Measurements from ENCODE around the gene FRMD4B. TPM values are rescaled to one million over a fixed set of nuclear protein-coding genes. Genes with fewer than 3 reads are reported as not detected.
"Not testable (repeated sequence)": the region's sequence is repeated elsewhere in the genome, so short reads cannot be mapped to it uniquely, and the experiment has no call there.

Gene FRMD4B
- total and polyA plus RNA-seq, 2 donors (not counting 1 experiment from before 2014, with no cell fraction given): 0.86 to 1.2 TPM

DNA sequence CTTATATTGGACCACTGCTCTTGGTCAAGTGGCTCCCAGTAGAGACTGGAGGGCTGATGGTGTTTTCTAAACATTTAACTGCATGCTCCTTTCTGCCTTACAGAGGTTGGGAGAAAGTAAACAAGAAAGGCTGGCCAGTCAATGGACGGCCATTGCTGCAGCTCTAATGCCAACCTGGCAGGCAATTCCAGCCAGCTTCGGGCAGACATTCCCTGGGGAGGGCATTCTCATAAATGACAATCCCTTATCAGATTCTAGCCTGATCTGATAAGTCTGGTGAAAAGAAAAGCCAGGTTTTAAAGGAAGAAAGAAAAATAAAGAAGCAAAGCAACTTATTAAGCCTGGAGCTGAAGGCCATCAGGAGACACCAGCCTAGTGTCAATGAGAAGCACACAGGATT lies 60.7 kb downstream of the FRMD4B start:
- Histone ChIP-seq H3K4me2 (ENCODE audit: extremely low read depth, insufficient read depth, low read length) (no peak overlapping the region), H3K27me3 (ENCODE audit: control insufficient read depth, insufficient read depth, low read length) (no peaks in the 10 kb centered on the region), H3K79me2 (ENCODE audit: control insufficient read depth, insufficient read depth, low read length) (no peaks in the 10 kb centered on the region), H3K9ac (ENCODE audit: insufficient read depth, low read length) (no peak overlapping the region), H2AFZ (ENCODE audit: low read length) (no peak overlapping the region), H3K36me3 (ENCODE audit: control insufficient read depth, insufficient read depth, low read length) (no peaks in the 10 kb centered on the region), H3K4me3 (replicated peaks in 1 of 4; ENCODE audit: control extremely low read depth in 1 of 4, insufficient read depth in 1 of 4, low read depth in 3 of 4, low read length in 4 of 4) (no peak overlapping the region), H3K27ac (ENCODE audit: insufficient read depth, low read length) (no peak overlapping the region), H3K9me3 (ENCODE audit: control insufficient read depth, insufficient read depth, low read depth, low read length) (no peaks in the 10 kb centered on the region), H4K20me1 (ENCODE audit: control insufficient read depth, extremely low read depth, insufficient read depth, low read length) (no peaks in the 10 kb centered on the region), H3K4me1 (ENCODE audit: control insufficient read depth, extremely low read depth, insufficient read depth, low read length) (peaks cover 6% of the 10 kb centered on the region)
- DNase-seq (ENCODE audit: low read depth in 2 of 2): no peak
- no peak for TF ChIP-seq EZH2 (IDR thresholded peaks at IDR 0.05; ENCODE audit: low read length, missing control alignments)
- TF ChIP-seq, protein P1, sequence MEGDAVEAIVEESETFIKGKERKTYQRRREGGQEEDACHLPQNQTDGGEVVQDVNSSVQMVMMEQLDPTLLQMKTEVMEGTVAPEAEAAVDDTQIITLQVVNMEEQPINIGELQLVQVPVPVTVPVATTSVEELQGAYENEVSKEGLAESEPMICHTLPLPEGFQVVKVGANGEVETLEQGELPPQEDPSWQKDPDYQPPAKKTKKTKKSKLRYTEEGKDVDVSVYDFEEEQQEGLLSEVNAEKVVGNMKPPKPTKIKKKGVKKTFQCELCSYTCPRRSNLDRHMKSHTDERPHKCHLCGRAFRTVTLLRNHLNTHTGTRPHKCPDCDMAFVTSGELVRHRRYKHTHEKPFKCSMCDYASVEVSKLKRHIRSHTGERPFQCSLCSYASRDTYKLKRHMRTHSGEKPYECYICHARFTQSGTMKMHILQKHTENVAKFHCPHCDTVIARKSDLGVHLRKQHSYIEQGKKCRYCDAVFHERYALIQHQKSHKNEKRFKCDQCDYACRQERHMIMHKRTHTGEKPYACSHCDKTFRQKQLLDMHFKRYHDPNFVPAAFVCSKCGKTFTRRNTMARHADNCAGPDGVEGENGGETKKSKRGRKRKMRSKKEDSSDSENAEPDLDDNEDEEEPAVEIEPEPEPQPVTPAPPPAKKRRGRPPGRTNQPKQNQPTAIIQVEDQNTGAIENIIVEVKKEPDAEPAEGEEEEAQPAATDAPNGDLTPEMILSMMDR (conservative IDR thresholded peaks at IDR 0.05 in 1 of 2, IDR thresholded peaks at IDR 0.05 in 1 of 2; ENCODE audit: low read depth in 1 of 2, low read length in 2 of 2): no peak

DNA sequence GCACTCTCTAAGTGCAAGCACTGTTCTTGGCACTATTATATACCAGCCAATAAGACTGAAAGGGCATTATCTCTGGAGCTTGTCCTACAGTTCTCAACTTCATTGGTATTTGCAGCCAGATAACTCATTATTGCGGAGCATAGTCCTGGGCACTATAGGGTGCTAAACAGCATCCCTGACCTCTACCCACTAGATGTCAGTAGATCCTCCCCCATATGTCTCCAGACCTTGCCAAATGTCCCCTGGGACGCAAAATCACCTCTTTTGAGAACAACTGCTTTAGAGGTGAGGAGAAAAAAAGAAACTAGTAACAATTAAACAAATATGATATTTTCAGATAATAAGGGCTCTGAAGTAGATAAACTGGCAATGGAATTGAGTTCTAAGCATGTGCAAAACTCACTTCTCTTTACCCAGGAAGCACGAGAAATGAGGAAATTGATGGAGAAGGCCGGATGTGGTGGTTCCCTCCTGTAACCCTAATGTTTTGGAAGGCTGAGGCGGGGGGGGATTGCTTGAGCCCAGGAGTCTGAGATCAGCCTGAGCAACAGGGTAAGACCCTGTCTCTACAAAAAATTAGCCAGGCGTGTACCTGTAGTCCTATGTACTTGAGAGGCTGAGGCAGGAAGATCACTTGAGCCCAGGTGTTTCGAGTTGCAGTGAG lies 61.4 kb downstream of the FRMD4B start:
- Histone ChIP-seq H3K4me3 (replicated peaks in 1 of 4; ENCODE audit: control extremely low read depth in 1 of 4, insufficient read depth in 1 of 4, low read depth in 3 of 4, low read length in 4 of 4) (no peak overlapping the region), H3K27me3 (ENCODE audit: control insufficient read depth, insufficient read depth, low read length) (no peaks in the 10 kb centered on the region), H3K79me2 (ENCODE audit: control insufficient read depth, insufficient read depth, low read length) (no peaks in the 10 kb centered on the region), H3K4me1 (ENCODE audit: control insufficient read depth, extremely low read depth, insufficient read depth, low read length) (peaks cover 6% of the 10 kb centered on the region), H3K36me3 (ENCODE audit: control insufficient read depth, insufficient read depth, low read length) (no peaks in the 10 kb centered on the region), H2AFZ (ENCODE audit: low read length) (no peak overlapping the region), H3K4me2 (ENCODE audit: extremely low read depth, insufficient read depth, low read length) (no peak overlapping the region), H3K9me3 (ENCODE audit: control insufficient read depth, insufficient read depth, low read depth, low read length) (no peaks in the 10 kb centered on the region), H4K20me1 (ENCODE audit: control insufficient read depth, extremely low read depth, insufficient read depth, low read length) (no peaks in the 10 kb centered on the region), H3K9ac (ENCODE audit: insufficient read depth, low read length) (no peak overlapping the region), H3K27ac (ENCODE audit: insufficient read depth, low read length) (no peak overlapping the region)
- TF ChIP-seq, protein P1 (conservative IDR thresholded peaks at IDR 0.05 in 1 of 2, IDR thresholded peaks at IDR 0.05 in 1 of 2; ENCODE audit: low read depth in 1 of 2, low read length in 2 of 2): peak in 1 of 2 donors; percentile 11
- TF ChIP-seq EZH2 (IDR thresholded peaks at IDR 0.05; ENCODE audit: low read length, missing control alignments): no peak
- no peak for DNase-seq (ENCODE audit: low read depth in 2 of 2)

DNA sequence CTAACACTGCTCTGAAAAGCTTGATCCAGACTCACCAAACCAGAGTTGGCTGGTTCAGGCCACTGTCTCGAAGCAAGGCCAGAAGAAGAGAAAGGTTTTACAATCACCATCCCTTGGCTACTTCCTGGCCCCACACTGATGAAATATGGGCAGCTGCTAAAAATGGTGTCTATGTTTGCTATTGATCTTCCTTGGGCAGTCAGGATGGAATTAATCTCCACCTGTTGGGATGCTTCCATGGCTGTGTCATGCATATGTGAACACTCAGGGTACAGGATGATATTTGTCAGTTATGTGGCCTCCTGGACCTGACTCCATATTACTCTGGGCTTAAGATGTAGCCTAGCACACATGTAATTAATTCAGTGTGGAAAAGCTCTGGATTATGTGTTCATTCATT lies 61.9 kb downstream of the FRMD4B start:
- no peak for DNase-seq (ENCODE audit: low read depth in 2 of 2)
- Histone ChIP-seq H2AFZ (ENCODE audit: low read length) (no peak overlapping the region), H3K4me3 (replicated peaks in 1 of 4; ENCODE audit: control extremely low read depth in 1 of 4, insufficient read depth in 1 of 4, low read depth in 3 of 4, low read length in 4 of 4) (no peak overlapping the region), H3K79me2 (ENCODE audit: control insufficient read depth, insufficient read depth, low read length) (no peaks in the 10 kb centered on the region), H3K36me3 (ENCODE audit: control insufficient read depth, insufficient read depth, low read length) (no peaks in the 10 kb centered on the region), H3K9me3 (ENCODE audit: control insufficient read depth, insufficient read depth, low read depth, low read length) (no peaks in the 10 kb centered on the region), H3K4me1 (ENCODE audit: control insufficient read depth, extremely low read depth, insufficient read depth, low read length) (peaks cover 5% of the 10 kb centered on the region), H3K27ac (ENCODE audit: insufficient read depth, low read length) (no peak overlapping the region), H4K20me1 (ENCODE audit: control insufficient read depth, extremely low read depth, insufficient read depth, low read length) (no peaks in the 10 kb centered on the region), H3K27me3 (ENCODE audit: control insufficient read depth, insufficient read depth, low read length) (no peaks in the 10 kb centered on the region), H3K4me2 (ENCODE audit: extremely low read depth, insufficient read depth, low read length) (no peak overlapping the region), H3K9ac (ENCODE audit: insufficient read depth, low read length) (no peak overlapping the region)
- no peak for TF ChIP-seq EZH2 (IDR thresholded peaks at IDR 0.05; ENCODE audit: low read length, missing control alignments)
- TF ChIP-seq, protein P1 (conservative IDR thresholded peaks at IDR 0.05 in 1 of 2, IDR thresholded peaks at IDR 0.05 in 1 of 2; ENCODE audit: low read depth in 1 of 2, low read length in 2 of 2): no peak

DNA sequence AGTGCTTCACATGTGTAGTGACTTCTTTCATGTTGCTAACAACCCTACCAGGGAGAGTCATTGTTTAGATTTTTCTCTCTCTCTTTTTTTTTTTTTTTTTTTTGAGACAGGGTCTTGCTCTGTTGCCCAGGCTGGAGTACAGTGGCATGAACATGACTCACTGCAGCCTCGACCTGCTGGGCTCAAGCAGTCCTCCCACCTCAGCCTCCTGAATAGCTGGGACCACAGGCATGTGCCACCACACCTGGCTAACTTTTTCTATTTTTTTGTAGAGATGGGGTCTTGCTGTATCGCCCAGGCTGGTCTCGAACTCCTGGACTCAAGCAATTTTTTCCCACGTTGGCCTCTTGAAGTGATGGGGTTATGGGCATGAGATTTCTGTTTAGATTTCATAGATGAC lies 63.4 kb downstream of the FRMD4B start:
- not testable (repeated sequence) for H4K20me1 ChIP-seq (ENCODE audit: control insufficient read depth, extremely low read depth, insufficient read depth, low read length); DNase-seq (ENCODE audit: low read depth in 2 of 2); H3K36me3 ChIP-seq (ENCODE audit: control insufficient read depth, insufficient read depth, low read length); H3K9ac ChIP-seq (ENCODE audit: insufficient read depth, low read length); H3K4me3 ChIP-seq (replicated peaks in 1 of 4; ENCODE audit: control extremely low read depth in 1 of 4, insufficient read depth in 1 of 4, low read depth in 3 of 4, low read length in 4 of 4); H3K9me3 ChIP-seq (ENCODE audit: control insufficient read depth, insufficient read depth, low read depth, low read length); H3K4me1 ChIP-seq (ENCODE audit: control insufficient read depth, extremely low read depth, insufficient read depth, low read length); H3K27ac ChIP-seq (ENCODE audit: insufficient read depth, low read length); H3K79me2 ChIP-seq (ENCODE audit: control insufficient read depth, insufficient read depth, low read length); H3K4me2 ChIP-seq (ENCODE audit: extremely low read depth, insufficient read depth, low read length); H3K27me3 ChIP-seq (ENCODE audit: control insufficient read depth, insufficient read depth, low read length); H2AFZ ChIP-seq (ENCODE audit: low read length)
